ENCODE measurements around the gene BAZ2B.

- TF ChIP-seq POLR2A (IDR thresholded peaks at IDR 0.05) = no peak
- no peak for TF ChIP-seq CTCF (IDR thresholded peaks at IDR 0.05)
Measured at GRCh38 chr2:159647667-159648066, 31.3 kb upstream of the BAZ2B start.

Measured in adrenal gland (tissue), 5 donors.